A673 (cell line): ENCODE results near the gene ZYG11B.
"Not testable (repeated sequence)": the region's sequence is repeated elsewhere in the genome, so short reads cannot be mapped to it uniquely, and the experiment has no call there.

ENCODE experiments used
- EZH2 ChIP-seq: fragments of 200-600 bp; sonication (generic); IDR thresholded peaks from 2 replicates; pipeline ENCODE4 v1.6.1; 2017; ENCODE audit warnings: borderline replicate concordance, low read depth, mild to moderate bottlenecking, mixed read lengths, antibody characterized with exemption, low read length; ENCODE audit not compliant: poor library complexity, severe bottlenecking
- TF ChIP-seq, protein P1 (sequence below): fragments of 300-800, 200-600 bp; sonication (generic); conservative IDR thresholded peaks from 2 replicates; pipeline ENCODE4 v1.5.1; 2017; ENCODE audit warnings: low read depth, mild to moderate bottlenecking, antibody characterized with exemption, low read length, moderate library complexity, mixed read lengths

DNA sequence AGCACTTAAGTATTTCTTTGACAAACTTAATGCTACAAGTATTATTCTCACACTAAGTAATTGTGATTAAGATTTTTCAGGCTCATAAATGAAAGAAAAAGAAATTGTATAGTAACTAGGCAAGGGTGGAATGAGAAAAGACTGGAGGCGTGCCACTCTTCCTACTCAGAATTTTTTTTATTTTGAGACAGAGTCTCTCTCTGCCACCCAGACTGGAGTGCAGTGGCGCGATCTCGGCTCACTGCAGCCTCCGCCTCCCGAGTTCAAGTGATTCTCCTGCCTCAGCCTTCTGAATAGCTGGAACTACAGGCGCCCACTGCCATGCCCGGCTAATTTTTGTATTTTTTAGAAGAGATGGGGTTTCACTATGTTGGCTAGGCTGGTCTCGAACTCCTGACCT lies 9.1 kb downstream of the ZYG11B start:
- TF ChIP-seq, protein P1, sequence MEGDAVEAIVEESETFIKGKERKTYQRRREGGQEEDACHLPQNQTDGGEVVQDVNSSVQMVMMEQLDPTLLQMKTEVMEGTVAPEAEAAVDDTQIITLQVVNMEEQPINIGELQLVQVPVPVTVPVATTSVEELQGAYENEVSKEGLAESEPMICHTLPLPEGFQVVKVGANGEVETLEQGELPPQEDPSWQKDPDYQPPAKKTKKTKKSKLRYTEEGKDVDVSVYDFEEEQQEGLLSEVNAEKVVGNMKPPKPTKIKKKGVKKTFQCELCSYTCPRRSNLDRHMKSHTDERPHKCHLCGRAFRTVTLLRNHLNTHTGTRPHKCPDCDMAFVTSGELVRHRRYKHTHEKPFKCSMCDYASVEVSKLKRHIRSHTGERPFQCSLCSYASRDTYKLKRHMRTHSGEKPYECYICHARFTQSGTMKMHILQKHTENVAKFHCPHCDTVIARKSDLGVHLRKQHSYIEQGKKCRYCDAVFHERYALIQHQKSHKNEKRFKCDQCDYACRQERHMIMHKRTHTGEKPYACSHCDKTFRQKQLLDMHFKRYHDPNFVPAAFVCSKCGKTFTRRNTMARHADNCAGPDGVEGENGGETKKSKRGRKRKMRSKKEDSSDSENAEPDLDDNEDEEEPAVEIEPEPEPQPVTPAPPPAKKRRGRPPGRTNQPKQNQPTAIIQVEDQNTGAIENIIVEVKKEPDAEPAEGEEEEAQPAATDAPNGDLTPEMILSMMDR: not testable (repeated sequence)
- TF ChIP-seq EZH2: not testable (repeated sequence)
